ENCODE measurements around the gene ANKRD1. TPM values are rescaled to one million over a fixed set of nuclear protein-coding genes. Genes with fewer than 3 reads are reported as not detected.
A peak's percentile ranks its signal among the peaks of the same experiment; 100 is the strongest.

ANKRD1 gene
- 156 TPM for total RNA-seq
- long read RNA-seq, partial matches to known transcripts, result 7 of 10 reads
- long read RNA-seq, other reads (novel, unspliced or antisense), result 0 of 10 reads

GRCh38 chr10:90920986-90921666 lies at the start of gene ANKRD1:
ANKRD1 (minus strand) TSS chr10:90921087; CDS start chr10:90921027, 60 bp downstream.
- DNase-seq (no peak), ATAC-seq (peak; percentile 86)
- Histone ChIP-seq H3K4me3 (peak within 1 kb of the TSS; percentile 13), H3K4me1 (peaks cover 10% of the 10 kb centered on the region), H3K27ac (peak within 1 kb of the TSS; percentile 27), H3K36me3 (no peaks in the 10 kb centered on the region), H3K9me3 (no peaks in the 10 kb centered on the region), H3K27me3 (no peaks in the 10 kb centered on the region)
- intact Hi-C loops (cut with DNase I), result no loop called here
- TF ChIP-seq CTCF (IDR thresholded peaks at IDR 0.05), result no peak

- Histone ChIP-seq H3K4me3 (no peak overlapping the region), H3K4me1 (peaks cover 4% of the 10 kb centered on the region), H3K9me3 (no peaks in the 10 kb centered on the region), H3K27ac (no peak overlapping the region), H3K36me3 (no peaks in the 10 kb centered on the region), H3K27me3 (no peaks in the 10 kb centered on the region)
- intact Hi-C loops (cut with DNase I), result no loop called here
- ATAC-seq (peak; percentile 60), DNase-seq (no peak)
- TF ChIP-seq CTCF (IDR thresholded peaks at IDR 0.05), result no peak
These were observed 49.2 kb upstream of the ANKRD1 start for GRCh38 chr10:90969947-90970673.

GRCh38 chr10:90969121-90969534 lies 48.2 kb upstream of the ANKRD1 start:
- intact Hi-C loops (cut with DNase I), result no loop called here
- H3K36me3 ChIP-seq, result no peaks in the 10 kb centered on the region
- no peak for TF ChIP-seq CTCF (IDR thresholded peaks at IDR 0.05)
- no peak overlapping the region for H3K4me3 ChIP-seq
- no peak for ATAC-seq
- H3K4me1 ChIP-seq, result peaks cover 7% of the 10 kb centered on the region
- H3K27me3 ChIP-seq, result no peaks in the 10 kb centered on the region
- no peak for DNase-seq
- H3K27ac ChIP-seq, result no peak overlapping the region
- H3K9me3 ChIP-seq, result no peaks in the 10 kb centered on the region

- Histone ChIP-seq H3K27ac (no peak overlapping the region), H3K9me3 (no peaks in the 10 kb centered on the region), H3K4me3 (no peak overlapping the region), H3K4me1 (peaks cover 7% of the 10 kb centered on the region), H3K36me3 (no peaks in the 10 kb centered on the region), H3K27me3 (no peaks in the 10 kb centered on the region)
- DNase-seq, result no peak
- TF ChIP-seq CTCF (IDR thresholded peaks at IDR 0.05), result no peak
- ATAC-seq, result no peak
- intact Hi-C loops (cut with DNase I), result no loop called here
These were observed 47.6 kb upstream of the ANKRD1 start for GRCh38 chr10:90968328-90969081.

GRCh38 chr10:90967865-90968264 lies 47.0 kb upstream of the ANKRD1 start:
- Histone ChIP-seq H3K9me3 (no peaks in the 10 kb centered on the region), H3K36me3 (no peaks in the 10 kb centered on the region), H3K4me3 (no peak overlapping the region), H3K27ac (no peak overlapping the region), H3K27me3 (no peaks in the 10 kb centered on the region), H3K4me1 (peaks cover 7% of the 10 kb centered on the region)
- TF ChIP-seq CTCF (IDR thresholded peaks at IDR 0.05), result no peak
- DNase-seq (no peak), ATAC-seq (no peak)
- intact Hi-C loops (cut with DNase I), result no loop called here
